Right kidney (tissue), 1 donor: Measurements from ENCODE around the gene PPTC7.
"Not testable (repeated sequence)": the region's sequence is repeated elsewhere in the genome, so short reads cannot be mapped to it uniquely, and the experiment has no call there.

ENCODE experiments used
- DNase-seq: peaks from one replicate; pipeline ENCODE4 v3.0.0-alpha.2; 2016

PPTC7 gene

GRCh38 chr12:110587102-110587501, 4.0 kb upstream of the PPTC7 start:
- not testable (repeated sequence) for DNase-seq

DNA sequence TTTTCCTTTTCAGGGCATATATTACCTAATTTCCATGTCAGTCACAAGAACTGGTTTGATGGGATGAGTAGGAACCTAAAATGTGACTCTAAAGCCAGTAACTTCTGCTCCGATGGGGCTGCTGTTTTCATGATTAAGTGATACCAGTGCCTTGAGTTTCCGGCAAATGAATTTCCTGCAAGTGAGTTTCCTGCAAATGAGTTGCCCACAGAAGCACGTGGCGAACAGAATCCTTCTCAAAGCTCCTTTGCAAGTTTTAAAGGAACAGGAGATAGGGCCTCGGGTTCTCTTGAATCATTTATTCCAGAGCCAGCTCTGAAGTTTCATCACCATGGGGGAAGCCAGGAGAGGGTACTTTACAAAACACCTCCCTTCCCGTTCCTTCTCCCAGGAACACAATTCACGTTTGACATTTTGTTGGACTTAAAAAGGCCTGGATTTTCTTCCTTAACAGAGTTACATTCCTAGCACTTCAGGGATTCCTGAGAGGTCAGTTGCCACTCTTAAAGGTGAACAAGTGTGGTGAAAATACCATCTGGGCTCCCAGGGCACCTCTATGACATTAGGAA, 2.2 kb upstream of the PPTC7 start:
- DNase-seq = peak; percentile 28

GRCh38 chr12:110582276-110583136, 612 bp downstream of the PPTC7 start:
- DNase-seq = peak; percentile 86

GRCh38 chr12:110581931-110582275, 1.2 kb downstream of the PPTC7 start:
- DNase-seq = no peak

DNA sequence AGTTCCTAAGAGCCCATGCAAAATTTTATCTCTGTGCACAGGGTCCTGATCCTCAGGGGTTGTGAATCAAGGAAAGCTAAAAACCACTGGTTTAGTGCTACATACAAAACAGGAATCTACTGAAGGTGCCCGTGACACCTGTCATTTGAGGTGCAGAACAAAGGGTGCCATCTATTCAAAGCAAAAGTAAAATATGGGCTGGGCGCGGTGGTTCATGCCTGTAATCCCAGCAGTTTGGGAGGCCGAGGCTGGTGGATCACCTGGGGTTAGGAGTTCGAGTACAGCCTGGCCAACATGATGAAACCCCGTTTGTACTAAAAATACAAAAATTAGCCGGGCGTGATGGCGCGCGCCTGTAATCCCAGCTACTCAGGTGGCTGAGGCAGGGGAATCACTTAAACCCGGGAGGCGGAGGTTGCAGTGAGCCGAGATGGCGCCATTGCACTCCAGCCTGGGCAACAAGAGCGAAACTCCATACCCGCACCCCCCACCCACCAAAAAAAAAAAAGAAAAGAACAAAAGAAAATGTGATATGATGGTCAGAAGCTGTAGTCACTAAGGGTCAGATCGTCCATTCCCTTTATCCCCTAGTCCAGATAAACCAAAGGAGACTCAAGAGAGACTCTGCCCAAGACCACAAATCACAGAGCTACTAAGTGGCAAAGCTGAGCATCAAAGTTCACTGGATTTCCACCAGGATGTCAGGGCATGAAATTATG, 3.4 kb downstream of the PPTC7 start:
- DNase-seq = no peak

DNA sequence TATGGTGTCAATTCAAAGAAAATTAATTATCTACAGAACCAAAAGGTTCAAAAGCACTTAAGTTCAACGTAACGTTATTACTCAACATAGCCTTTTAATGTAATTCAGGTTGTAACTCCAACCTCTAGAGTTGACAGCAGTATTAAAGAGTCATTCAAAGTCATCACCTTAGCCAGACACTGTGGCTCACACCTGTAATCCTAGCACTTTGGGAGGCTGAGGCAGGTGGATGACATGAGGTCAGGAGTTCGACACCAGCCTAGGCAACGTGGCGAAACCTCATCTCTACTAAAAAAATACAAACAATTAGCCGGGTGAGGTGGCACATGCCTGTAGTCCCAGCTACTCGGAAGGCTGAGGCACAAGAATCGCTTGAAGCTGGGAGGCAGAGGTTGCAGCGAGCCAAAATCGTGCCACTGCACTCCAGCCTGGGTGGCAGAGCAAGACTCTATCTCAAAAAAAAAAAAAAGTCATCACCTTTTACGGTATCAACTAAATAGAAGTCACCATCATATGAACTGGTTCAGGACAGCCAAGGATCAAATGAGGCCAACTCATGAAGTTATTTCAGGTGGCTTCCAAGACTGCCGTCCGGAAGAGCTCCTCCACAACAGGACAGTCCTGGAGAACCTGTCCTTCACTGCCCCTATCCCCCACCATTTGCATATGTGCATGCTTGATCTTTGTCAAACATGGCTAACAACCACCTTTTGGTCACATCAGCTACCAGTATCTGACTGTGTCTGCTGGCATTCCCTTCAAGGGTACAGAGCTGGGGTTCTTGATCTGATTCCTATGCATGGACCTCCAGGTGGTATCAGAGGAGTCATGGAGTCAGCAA, 4.2 kb downstream of the PPTC7 start:
- DNase-seq = no peak

- no peak for DNase-seq
These were observed 5.0 kb downstream of the PPTC7 start for GRCh38 chr12:110577864-110578693.

DNA sequence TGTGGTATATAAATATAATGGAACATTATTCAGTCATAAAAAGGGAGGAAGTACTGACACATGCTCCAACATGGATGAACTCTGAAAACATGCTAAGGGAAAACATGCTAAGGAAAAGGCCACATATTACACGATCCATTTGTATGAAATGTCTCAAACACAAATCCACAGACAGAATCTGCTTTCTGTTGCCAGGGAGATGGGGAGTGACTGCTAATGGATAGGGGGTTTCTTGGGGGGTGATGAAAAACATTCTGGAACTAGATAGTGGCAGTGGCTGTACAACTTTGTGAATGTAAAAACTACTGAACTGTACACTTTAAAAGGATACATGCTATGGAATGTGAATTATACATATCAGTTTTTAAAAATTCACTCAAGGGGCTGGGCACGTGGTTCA, 6.6 kb downstream of the PPTC7 start:
- DNase-seq = no peak

DNA sequence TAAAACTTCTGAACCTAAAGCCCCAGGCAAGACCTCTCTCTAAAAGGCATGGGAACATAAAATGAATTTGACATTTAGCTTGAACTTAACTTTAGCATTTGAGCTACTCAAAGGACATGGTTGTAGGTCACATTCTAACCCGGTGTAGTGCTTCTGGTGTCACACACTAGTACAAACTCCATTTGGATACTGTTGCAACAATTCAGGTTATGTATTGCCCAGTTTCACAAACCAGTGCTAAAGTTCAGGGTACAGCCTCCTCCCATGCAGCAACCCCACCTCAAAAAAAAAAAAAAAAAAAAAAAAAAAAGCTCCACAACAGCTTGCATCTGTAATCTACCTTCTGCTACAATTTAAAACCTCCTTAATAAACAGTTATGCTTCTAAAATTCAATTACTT, 7.8 kb downstream of the PPTC7 start:
- DNase-seq = no peak

GRCh38 chr12:110574717-110575230, 8.3 kb downstream of the PPTC7 start:
- DNase-seq = not testable (repeated sequence)

- DNase-seq = no peak
These were observed 9.1 kb downstream of the PPTC7 start for GRCh38 chr12:110574044-110574443.

DNA sequence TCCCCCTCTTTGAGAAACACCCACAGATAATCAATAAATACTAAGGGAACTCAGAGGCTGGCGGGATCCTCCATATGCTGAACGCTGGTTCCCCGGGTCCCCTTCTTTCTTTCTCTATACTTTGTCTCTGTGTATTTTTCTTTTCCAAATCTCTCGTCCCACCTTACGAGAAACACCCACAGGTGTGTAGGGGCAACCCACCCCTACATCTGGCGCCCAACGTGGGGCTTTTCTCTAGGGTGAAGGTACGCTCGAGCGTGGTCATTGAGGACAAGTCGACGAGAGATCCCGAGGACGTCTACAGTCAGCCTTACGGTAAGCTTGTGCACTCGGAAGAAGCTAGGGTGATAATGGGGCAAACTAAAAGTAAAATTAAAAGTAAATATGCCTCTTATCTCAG, 12.3 kb downstream of the PPTC7 start:
- not testable (repeated sequence) for DNase-seq

DNA sequence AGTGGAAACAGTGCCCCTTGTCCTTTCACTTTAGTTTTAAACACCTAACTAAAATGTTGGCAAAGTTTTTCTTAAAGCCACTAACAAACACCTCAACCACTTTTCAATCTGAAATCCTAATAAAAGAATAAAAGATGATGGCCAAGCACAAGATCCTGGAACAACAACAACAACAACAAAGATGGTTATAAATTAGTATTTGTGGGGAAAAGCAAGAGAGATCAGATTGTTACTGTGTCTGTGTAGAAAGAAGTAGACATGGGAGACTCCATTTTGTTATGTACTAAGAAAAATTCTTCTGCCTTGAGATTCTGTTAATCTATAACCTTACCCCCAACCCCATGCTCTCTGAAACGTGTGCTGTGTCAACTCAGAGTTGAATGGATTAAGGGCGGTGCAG, 13.3 kb downstream of the PPTC7 start:
- not testable (repeated sequence) for DNase-seq

DNA sequence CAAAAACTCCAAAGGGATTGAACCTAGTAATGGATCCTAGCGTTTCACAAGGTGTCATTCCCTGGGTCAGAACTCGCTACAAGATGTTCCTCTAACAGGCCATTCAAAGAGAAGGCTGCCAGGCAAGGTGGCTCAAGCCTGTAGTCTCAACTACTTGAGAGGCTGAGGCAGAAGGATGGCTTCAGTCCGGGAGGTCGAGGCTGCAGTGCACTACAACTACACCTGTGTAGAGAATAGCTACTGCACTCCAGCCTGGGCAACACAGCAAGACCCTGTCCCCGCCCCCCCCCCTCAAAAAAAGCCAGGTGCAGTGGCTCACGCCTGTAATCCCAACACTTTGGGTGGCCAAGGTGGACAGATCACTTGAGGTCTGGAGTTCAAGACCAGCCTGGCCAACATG, 14.4 kb downstream of the PPTC7 start:
- no peak for DNase-seq

DNA sequence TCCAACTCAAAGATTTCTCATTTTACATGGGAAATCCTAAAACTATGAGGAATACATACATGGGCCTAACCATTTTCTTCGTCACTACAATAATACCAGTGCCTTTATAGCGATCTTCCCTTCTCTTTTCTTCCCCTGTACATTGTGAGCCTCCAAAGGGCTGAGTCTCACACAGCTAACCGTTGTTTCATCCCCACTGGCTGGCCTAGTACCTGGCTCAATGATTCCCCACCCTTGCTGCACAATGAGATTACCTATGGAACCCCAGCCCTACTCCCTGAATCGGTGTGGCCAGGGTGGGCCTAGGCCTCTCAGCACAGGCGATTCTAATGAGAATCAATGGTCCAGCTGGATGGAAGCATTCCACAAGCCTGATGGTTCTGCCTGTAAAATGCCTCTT, 16.1 kb downstream of the PPTC7 start:
- DNase-seq = no peak

DNA sequence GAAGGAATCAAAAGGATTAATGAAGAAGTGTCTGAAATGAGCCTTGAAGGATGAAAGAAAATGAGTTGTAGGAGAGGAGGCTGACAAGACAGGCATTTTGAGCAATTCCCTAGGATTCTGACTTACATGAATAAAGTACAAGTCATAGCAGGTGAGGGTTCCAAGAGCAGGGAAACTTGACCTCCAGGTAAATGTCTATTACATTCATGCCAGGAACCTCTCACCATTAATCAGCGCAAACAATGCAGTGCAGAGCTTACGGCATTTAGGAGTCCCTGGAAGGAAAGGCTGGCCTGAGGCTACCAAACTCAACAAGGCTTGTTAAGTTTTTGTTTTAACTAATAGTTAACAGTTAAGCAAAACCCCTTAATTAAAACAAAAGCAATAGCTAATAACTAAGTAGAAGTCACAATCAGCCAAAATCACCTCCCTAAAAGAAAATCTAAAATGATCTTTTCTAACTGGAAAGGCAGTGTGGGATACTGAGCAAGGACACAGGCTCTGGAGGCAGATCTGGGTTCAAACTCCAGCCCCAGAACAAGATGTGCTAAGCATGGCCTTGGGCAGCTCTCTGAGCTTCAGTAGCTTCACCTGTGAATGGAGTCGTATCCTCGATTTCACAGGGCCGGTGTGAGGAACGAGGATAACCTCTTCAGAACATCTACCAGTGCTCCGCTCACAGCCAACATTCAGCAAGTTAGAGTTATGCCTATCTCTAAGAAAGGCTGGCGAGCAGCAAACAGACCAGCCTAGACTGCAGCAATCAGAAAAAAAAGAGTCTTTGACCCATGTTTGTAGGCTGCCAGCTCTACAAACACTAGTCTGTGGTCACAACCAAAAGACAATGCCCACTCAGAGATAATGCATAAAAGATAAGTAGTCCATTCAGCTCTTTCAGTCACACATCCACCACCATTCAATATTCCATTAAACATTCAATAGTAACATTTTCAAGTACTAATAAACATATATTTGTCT, 16.9 kb downstream of the PPTC7 start:
- DNase-seq = no peak

DNA sequence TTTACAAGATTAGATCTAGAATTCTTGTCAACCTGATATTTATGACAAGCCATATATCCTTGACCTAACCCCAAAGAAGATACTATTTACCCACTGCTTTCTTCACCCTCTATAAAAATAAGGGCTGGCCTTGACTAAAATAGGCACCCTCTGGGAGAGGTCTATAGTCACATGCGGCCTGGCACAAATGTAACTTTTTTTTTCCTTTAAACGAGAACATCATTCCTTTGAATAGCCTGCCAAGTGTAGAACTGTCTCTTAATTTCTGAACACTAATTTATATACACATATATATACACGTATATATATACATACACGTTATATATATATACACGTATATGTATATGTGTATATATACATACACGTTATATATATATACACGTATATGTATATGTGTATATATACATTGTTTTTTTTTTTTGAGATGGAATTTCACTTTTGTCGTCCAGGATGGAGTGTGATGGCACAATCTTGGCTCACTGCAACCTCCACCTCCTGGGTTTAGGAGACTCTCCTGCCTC, 18.6 kb downstream of the PPTC7 start:
- DNase-seq = no peak

DNA sequence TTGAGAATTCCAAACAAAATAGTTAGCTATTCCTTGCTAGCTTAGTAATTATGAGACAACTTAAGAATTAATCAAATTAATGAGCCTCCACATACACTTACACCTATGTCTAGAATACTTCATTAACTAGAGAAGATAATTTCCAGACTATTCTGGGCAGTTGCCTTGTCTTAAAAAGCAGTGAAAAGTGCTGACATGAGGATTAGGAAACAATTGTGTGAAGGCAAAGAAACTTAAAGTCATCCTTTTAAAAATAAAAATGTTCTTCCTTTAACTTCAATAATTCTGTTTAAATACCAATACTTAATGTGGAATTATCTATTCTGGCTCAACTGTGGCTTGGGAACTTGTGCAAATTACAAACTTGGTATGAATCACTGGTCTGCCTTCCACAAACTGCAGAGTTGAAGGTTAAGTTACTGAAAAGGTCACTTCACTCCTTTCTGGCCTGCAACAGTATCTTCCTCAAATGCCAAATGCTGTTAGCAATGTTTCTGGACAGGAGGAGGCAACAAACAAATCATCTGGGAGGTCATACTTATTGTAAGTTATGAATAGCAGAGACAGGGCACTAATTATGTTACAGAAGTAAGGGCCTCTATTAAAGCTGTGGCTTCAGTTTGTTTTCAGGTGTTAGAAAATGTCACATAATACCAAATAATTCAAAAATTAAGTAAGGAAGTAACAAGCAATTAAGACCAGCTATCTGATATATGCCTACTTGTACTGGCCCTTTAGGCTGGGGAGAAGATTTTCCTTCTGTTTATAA, 19.2 kb downstream of the PPTC7 start:
- no peak for DNase-seq

DNA sequence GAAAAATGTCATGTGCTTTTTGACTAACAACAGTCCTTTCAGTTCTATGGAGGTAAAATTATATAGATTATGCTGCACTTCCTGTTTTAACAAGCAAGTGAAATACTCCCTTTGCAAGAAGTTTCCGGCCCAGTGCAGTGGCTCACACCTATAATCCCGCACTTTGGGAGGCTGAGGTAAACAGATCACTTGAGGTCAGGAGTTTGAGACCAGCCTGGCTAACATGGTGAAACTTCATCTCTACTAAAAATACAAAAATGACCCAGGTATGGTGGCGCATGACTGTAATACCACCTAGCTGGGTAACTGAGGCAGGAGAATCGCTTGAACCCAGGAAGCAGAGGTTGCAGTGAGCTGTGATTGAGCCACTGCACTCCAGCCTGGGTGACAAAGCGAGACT, 20.7 kb downstream of the PPTC7 start:
- DNase-seq = not testable (repeated sequence)
